HG03280 (cell line): Measurements from ENCODE around the gene PADI2.

ENCODE experiments used
- ATAC-seq: cut with Tn5 transposase; IDR thresholded peaks from one replicate; pipeline ENCODE4 v1.9.1; 2021; ENCODE audit warnings: mild to moderate bottlenecking, moderate library complexity; ENCODE audit not compliant: unreplicated experiment

PADI2 gene

DNA sequence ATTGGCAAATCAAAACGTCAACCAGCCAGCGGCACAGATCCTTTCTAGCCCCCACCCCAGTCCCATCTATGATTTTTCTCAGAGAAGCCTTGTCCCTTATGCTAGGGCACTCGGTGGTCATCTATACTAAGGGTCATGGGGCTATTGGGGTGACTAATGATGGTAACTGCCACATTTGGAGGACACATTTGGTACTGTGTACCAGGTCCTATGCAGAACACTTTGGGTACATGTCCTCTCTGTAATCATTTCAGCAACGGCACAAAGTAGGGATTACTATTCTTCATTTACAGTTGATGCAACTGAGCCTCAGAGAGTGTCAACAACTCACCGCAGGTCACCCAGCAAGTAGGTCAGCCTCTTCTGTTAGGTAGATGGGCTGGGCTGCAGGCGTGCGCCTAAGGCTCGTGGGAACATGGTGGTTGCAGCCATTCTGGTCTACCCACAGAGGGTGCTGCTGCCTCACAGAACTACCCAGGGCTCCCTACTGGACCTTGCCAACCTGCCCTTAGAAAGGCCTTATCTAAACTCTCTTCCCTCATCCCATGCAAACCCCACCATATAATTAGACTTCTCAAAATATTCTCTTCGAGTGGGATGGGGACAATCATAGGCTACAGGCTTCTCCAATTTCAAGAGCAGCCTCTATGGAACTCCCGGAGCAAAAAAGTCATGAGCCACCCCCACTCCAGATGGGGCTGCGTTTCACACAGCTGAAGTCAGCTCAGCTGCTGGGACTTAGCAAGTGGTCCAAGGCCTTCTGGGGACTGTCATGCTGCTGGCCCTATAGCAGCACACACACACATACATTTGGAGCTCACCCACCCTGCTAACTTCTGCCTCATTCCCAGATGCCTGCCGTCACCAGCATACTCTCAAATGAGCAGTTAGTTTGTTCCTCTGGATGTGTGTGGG is 59.6 kb downstream of the PADI2 start:
- peak; percentile 60 for ATAC-seq

DNA sequence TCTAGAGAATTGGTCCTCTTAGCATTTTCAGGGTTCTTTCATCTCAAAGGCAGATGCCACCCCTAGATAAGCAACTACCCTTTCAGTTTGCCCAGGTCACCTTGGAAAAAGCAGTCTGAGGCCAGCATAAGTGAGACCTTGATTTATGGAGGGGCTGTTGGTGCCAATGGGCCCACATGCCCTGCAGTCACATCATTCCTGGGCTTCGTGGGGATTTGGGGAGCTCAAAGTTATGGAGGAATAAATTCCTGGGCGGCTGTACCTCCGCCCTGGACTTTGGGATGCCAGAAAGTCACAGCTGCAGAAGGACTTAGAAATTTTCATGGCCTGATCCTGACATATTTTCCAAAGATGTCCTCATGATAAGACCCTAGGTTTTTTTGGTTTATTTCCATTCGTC is 62.7 kb downstream of the PADI2 start:
- no peak for ATAC-seq

DNA sequence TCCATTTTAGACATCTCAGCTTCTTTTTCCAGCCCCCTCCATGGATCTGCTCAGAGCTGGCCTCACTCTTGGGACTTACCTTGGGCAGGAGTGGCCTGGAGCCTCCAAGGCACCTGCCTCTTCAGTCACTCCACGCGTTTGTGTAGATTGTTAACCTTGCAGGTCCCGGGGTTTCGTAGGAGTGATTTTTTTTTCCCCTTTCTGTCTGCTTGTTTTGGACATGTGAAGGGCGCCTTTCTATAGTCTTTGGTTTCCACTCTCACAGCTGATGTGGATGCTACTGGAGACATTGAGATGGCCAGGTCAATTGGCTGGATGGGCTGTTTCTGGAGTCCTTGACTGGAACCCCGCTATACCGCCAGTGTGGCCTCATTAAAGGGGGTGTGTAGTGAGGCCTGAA is 63.5 kb downstream of the PADI2 start:
- ATAC-seq: no peak

DNA sequence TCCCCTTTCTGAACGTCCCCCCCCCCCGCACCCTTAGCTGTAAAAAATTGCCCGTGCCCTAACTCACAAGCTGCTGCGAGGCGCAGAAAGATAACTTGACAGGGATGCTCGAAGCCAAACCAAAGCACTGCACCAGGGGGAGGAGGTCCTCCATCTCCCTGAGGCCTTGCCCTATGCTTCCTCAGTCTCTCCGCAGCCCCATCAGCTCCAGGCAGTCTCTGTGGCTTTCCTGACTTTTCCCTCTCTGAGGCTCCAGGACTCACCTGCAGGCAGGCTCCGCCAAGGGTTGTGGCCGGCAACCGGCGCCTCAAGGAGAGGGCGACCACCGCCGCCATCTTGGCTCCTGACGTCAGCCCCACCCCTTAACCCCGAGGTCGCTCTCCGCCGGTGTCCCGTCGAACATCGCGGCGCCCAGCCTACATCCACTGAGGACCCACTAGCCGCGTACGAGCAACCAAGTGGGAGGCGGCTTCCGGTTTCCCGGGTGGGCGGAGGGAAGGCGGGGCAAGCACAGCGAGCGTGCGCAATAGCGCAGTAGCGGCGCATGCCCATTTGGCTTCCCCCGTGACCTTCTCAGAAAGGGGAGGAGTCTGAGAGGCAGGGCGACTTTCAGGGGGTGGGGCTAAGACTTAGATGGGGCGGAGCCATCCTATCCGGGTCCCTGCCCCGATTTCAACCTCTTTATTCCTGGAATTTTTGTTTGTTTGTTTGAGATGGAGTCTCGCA is 65.4 kb downstream of the PADI2 start, which contains the start of gene SDHB:
Gene SDHB (minus strand): TSS at position 348 of the 726 bp plus-strand sequence. CDS start 13 bp downstream, at position 335.
- ATAC-seq: peak; percentile 96

DNA sequence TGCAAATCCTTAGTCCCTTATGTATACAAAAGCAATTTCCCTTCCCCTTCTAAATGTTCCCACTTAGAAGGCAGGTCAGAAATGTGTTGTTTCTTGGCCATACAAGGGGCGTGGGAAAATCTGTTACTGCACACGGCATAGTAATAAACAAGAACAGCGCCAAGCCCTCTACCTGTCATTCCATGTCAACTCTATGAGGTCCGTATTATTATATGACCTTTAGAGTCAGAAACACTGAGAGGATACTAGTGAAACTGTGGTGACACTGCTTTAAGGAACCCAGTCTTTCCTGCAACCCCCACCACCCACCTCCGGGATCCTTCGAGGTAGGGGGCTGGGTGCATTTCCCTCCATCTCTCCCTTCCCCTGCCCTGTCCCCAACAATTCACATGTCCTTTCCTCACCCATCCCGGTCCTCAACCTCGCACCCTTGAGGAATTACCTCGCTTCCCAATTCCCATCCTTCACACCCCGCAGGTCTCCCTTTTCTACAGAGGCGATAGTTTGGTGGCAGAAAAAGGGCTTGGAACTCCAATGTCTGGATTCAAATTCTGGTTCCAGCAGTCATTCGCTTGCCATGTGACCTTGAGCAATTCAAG is 66.1 kb downstream of the PADI2 start:
- ATAC-seq: no peak

DNA sequence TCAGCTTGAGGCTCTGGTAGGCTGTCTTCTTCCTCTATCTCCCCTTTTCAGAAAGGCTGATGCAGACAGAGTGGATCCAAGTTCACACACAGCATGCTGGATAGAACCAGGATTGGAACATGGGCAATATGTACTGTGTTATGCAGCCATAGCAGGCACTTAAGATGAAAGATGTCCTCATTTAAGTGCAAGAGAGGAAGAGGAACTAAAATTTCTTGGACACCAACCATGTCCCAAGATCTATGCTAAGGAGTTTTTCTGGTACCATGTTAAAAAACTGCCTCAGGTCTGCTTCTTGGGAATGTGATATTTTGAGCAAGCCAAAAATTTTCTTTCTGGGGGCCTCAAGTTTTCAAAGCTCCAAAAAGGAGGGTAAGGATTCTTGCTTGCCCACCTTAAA is 66.6 kb downstream of the PADI2 start:
- no peak for ATAC-seq

DNA sequence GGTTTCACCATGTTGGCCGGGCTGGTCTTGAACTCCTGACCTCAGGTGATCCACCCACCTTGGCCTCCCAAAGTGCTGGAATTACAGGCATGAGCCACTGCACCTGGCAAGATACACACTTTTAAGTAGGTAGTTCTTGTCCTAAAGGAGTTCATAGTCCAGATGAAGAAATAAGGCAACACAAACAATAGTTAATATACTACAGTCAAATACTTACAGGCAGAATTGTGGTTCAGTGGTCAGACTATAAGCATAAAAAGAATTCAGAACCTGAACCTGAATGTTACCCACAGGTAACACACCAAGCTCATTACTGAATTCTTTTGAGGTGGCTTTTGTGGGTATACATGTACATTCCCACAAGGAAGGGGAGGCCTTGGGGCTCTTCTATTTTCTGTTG is 67.2 kb downstream of the PADI2 start:
- no peak for ATAC-seq

DNA sequence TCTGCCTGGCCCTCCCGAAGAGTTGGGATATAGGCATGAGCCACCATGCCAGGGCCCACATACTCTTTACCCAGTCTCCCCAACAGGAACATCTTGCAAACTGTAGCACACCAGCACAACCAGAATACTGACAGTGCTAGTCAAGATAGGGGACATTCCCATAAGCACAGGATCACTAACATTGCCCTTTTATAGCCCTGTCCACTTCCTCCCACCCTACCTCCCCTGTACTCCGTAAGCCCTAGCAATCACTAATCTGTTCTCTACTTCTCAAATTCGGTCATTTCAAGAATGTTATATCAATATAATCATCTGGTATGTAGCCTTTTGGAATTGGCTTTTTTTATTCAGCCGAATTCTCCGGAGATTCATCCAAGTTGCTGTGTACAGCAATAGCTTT is 71.3 kb downstream of the PADI2 start:
- no peak for ATAC-seq

DNA sequence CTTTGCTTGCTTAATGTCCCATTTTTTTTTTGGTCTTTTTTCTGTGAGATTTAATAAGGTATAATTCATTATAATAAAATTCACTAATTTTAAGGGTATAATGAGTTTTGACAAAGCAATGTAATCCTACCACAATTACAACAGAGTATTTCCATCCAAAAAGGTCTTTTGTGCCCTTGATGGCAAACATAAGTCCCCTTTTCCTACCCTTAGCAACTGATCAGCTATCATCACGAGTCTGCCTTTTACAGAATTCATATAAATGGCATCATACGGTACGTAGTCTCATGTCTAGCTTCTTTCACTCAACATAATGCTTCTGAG is 73.0 kb downstream of the PADI2 start:
- no peak for ATAC-seq

DNA sequence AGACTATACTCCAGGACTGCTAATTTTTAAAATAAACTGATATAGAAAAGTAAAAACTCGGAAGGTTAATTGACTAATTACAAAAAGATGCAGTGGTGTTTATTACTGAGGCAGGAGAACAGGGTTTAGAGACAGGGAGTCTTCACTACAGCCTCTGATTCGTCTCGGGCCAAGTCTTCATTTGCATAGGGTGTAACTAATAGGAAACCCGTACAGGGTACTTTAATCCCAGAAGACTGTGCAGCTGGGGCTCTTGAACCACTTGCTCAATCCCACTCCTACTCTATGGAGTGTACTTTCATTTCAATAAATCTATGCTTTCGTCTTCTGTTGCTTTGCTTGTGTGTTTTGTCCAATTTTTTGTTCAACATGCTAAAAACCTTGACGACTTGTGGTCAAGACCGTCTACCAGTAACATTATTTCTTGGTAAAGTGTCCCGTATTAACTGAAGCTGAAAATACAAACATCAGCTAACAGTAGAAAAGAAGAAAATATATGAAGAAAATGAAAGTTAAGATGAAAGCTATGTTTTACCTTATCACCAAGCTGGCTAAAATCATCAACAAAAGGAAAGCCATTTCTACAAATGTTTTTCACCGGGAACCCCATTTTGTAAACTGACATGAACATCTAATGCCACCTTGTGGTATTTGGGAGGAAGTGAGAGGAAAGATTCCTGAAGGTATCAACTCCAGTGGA is 73.5 kb downstream of the PADI2 start:
- ATAC-seq: no peak

DNA sequence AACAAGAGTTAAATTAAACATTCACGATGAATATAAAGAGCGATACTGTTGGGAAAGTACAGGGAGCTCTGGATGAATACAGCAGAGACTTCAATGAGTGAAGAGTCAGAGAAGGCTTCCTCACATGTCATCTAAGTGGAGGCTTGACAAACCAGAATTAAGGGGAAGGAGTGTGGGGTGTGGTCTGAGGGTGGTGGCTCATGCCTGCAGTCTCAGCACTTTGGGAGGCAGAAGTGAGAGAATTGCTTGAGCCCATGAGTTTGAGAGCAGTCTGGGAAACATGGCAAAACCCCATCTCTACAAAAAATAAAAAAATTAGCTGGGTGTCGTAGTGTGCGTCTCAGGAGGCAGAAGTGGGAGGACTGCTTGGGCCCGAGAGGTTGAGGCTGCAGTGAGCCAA is 74.1 kb downstream of the PADI2 start:
- no peak for ATAC-seq

DNA sequence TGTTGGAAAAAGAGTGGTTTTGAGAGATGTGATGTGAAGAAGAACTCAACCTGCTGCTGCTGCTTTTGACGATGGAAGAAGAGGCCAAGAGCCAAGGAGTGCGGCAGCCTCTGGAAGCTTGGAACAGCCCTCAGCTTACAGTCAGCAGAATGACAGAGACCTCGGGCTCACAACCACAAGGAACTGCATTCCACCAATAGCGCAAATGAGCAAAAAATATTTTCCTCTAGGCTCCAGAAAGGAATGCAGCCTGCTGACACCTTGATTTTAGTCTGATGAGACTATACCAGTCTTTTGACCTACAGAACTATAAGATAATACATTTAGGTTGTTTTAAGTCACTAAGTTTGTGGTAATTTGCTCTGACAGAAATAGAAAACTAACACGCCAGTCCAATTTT is 75.6 kb downstream of the PADI2 start:
- no peak for ATAC-seq

DNA sequence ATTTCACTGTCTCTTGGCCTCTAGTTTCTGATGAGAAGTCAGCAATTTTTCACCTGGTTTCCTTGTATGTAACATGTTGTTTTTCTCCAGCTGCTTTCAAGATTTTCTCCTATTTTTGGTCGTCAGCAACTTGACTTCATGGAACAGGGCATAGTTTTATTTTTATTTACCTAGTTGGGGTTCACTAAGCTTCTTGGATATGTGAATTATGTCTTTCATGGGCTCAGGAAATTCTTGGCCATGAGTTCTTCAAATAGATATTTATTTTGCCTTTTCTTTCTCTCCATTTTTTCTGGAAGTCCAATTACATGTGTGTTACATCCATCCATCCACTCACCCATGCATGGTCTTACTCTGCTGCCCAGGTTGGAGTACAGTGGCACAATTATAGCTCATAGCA is 79.1 kb downstream of the PADI2 start:
- no peak for ATAC-seq

DNA sequence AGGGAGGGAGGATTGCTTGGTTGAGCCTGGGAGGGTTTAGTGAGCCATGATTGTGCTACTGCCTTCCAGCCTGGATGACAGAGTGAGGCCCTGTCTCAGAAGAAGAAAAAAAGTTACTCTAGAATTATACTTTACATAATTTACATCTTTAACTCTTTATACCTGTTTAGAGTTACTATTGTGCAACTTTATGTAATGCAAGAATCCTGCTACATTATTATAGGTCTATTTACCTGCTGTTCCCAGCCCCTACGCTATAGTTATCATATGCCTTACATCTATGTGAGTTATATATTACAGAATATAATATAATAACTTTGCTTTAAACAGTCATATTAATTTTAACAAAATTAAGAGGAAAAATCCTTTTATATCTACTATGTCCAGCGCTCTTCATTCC is 79.7 kb downstream of the PADI2 start:
- ATAC-seq: no peak

DNA sequence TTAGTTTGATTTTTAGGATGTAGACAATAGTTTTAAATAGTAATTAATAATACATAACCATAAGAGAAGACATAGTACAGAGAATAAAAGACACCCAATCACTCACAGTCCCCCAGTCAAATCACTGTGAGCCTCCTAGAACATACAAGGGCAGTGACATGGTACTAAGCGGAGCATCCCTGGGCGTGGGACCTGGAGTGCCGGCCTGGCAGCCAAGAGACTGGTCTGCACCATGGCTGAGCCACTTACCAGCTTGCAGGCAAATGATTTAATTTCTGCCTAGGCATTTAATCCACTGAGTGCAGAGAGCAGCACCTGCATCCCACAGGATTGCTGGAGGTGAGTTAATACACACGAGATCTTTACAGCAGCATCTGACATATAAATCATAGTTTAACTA is 85.8 kb downstream of the PADI2 start:
- ATAC-seq: no peak

DNA sequence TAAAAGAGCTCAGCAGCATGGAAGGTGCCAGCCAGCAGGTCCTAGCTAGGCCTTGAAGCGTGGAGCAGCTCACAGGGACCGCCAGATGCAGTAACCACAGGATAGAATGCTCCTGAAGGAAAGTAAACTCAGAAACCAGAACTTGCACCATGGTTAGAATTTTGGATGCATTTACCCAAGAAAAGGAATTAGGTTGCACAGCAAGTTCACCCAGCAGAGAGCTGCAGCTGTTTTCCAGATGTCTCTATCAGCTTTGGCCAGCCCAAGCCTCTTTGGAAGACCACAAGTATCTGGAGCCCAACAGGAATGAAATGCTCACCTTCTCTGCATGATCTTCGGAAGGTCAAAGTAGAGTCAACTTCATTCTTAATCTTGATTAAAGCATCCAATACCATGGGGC is 86.5 kb downstream of the PADI2 start:
- ATAC-seq: no peak

DNA sequence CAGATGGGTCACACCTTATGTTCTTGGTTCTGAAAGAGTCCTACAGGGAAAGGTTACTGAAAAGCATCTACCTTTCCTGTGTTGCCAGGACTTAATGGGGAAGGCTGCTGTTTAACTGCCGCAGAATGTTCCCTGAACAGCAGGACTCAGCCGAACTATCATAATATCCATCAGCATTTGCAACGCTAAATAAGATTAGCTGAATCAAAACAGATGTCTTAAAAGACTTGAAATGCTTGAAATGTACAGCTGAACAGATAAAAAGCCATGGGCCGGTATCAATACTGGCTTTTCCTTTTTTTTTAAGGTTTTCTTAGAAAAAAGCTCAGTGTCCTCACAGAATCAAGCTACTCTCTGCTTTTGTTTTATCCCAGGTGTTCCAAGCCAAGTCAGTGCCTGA is 87.8 kb downstream of the PADI2 start:
- ATAC-seq: no peak

DNA sequence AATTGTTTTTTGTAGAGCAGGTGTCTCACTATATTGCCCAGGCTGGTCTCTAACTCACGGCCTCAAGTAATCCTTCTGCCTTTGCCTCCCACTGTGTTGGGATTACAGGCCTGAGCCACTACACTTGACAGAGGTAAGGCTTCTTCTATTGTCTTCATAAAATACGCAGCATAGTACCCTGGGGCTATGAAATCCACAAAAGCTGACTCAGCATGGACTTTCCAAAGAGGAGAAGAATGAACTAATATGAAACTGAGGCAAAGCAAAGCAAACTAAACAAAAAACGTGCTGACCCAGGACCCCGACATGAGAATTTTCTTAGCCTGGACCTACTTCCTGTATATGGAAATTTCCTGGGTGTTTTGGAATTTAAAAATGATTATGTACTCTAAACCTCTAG is 89.0 kb downstream of the PADI2 start:
- no peak for ATAC-seq

DNA sequence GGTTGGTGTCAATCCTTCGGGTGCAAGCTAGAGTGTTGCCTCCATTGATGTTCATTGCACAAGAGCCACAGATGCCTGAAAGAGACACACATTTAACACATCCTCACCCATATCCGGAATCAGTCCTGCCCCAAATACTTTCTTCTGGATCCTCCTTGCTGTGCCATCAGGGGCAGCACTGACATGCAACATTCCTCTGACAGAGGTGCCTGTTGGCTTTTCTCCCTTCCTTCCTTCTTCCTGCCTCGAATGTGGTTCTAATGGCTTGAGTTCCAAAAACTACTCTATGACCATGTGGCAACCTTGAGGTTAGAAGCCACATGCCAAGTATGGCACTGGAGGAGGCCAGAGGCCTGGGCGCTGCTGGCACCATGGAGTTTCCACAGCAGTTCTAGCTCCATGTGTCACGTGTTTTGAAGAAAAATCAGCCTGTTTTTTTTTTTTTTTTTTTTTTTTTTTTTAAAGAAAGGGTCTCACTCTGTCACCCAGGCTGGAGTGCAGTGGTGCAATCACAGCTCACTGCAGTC is 90.5 kb downstream of the PADI2 start:
- no peak for ATAC-seq

DNA sequence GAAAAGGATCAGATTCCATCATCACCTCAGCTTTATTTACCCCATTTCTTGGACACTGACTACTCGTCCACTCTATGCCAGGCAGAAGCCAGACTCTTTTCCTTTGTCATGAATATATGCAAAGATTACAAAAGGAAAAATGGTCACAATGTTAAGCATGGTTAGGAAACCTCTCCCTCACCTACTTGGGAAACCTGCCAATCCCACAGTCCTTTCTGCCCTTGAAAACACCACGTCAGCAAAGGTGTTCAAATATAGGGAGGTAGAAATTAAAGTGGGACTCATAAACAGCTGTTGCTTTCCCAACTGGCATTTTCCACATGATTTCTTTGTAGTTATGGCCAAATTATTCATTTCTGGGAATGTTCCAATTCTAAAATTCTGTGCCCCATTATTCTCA is 91.4 kb downstream of the PADI2 start:
- ATAC-seq: no peak

DNA sequence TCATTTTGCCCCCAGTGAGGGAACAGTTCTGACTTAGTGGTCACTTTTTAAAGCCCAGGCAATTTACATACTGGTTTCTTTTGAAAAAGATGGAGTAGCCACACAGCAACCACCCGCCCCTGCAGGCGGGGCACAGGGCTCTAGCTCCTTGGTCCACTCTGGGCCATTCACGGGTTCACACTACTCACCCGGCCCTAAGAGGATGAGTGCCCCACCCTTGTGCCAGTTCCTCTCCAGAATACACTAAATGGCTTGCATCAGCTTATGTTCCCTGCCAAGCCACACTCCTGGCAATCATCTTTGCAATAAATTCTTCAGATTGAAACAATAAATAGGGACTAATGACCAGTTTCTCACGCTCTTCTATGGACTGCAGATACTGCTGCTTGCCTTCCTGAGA is 91.8 kb downstream of the PADI2 start:
- ATAC-seq: no peak
